GM18867 (cell line): ENCODE data around the gene NOX3.
A peak's percentile ranks its signal among the peaks of the same experiment; 100 is the strongest.

Source experiments
- ATAC-seq: cut with Tn5 transposase; IDR thresholded peaks from one replicate; pipeline ENCODE4 v1.9.1; 2021; ENCODE audit warnings: mild to moderate bottlenecking, moderate library complexity; ENCODE audit not compliant: unreplicated experiment

The NOX3 gene

DNA sequence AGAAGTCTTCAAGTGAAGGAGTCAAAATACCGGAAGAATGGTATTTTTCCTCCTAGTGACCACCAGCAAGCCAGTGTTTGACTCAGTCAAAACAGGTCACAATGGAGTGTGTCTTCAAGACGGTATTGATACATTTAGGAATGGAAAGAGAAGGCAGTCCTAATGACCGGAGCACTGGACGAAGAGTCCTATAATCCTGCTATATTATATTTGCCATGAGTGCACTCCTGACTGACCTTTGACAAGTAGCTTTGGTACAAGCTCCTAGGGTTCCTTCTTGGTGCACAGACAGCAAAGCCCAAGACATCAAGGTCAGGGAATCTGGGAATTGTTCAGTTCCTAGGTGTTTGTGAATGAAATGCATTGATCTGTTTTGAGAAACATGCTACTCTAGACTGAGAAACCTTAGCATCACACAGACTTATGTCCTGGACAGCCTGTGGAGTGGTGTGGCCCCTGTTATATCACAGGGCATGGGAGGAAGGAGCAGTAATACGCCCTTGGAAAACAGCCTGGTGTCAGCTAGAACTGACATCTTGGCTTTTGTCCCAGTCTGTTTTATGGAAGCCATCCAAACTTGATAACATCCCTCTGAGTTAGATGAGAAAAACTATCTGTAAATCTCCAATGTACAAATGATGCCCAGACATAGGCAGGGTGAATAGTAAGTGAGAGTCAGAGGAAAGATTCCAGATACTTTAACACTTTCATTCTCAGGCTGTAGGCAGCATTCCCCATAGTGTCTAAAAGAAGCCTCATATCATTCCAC lies 18.5 kb downstream of the NOX3 start:
- no peak for ATAC-seq

GRCh38 chr6:155434829-155435423 lies 20.7 kb downstream of the NOX3 start:
- no peak for ATAC-seq

GRCh38 chr6:155434096-155434495 lies 21.5 kb downstream of the NOX3 start:
- ATAC-seq, result no peak

- ATAC-seq, result no peak
These were observed 23.3 kb downstream of the NOX3 start for GRCh38 chr6:155432293-155432692.

DNA sequence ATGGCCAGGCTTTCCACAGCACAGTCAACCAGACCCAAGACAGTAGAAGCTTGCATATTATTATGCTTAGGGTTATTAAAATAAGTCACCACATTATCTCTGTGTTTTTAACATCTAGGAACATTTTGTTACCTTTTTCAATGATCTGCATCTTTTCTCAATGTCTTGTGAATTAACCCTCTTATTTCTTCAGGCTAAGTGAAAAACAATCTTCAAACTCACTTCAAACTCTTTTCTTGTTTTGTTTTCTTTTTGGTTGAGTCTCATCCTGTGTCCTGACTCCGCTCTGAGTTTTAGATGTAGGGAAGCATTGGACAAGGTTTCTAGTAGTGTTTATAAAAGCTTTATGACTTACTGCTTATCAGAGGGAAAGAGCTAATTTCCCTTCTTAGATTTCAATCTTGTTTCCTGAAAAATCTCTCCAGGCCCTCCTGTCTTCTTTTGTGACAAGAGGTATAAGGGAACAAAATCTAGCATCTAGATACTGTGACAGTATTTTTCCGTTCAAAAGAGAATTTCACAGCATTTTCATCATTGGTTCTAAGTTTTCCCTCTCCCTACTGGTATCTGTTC lies 26.2 kb downstream of the NOX3 start:
- no peak for ATAC-seq

DNA sequence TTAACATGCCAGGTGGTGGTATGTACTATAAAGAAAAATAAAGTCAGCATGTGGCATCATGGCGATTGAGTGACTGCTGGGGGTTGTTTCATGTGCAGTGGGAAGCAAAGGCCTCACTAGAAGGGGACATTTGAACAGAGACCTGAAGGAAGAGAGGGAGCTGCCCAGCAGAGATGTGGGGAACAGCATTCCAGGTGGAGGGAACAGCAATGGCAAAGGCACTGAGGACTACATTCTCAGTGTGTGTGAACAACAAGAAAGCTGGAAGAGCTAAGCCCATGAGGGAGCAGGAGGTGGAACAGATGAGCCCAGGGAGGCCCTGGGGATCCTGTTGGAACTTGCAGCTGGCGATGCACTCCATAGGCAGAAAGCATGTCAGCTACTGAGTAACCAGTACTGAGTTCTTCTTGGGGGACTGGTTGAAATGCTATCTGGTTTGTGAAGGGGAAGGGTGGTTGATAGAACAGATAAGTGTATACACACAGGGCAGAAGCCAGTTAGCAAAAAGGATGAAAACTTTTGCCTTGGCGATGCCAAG lies 29.2 kb downstream of the NOX3 start:
- no peak for ATAC-seq

DNA sequence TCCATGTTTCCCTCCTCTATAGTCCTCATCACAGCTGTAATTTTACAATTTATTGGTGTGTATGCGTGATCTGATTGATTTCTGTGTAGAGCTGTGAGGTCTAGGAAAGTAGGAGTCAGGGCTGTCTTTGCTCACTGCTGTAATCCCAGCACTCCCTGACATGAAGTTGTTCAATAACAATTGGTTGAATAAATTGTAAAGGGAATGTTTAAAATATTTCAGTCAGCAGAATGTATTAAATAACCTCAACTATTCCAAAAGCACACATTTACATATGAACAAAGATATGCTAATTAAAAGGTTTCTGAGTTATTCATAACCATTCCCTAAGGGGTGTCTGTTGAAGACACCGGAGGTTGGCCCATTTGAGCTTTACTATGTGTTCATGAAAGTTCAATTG lies 31.5 kb downstream of the NOX3 start:
- no peak for ATAC-seq

DNA sequence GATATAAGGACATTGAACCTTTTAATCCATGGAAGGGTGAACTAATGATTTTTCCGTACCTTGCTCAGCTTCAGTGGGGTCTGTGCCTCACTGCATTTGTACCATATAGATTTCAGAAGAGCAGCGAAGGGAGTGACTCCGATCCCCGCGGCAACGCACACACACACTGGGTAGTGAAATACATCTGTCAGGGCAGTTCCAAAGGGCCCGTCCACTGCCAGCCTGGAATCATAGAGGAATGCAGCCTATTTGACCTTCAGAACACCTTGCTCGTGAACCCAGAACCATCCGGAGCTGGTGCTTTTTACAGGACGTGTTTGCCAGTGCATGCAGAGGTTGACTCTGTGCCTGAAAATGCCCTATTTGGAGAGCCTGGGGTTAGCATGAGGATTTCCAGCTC lies 33.0 kb downstream of the NOX3 start:
- ATAC-seq, result no peak

DNA sequence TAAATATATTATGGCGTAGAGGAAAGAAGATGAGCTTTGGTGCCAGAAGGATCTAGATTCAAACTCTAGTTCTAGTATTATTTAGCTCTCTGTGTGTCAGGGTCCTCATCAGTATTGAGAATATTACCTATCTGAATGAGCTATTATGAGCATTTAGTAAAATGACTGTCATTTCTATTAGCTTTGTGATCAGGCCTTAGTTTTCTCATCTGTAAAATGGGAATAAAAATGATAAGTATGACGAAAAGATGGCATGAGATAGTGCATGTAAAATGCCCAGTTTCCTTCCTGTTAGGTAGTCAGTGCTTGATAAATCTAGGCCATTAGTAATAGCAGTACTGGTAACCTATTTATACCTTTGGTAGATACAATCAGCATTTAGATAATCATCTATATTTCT lies 35.1 kb downstream of the NOX3 start:
- no peak for ATAC-seq

DNA sequence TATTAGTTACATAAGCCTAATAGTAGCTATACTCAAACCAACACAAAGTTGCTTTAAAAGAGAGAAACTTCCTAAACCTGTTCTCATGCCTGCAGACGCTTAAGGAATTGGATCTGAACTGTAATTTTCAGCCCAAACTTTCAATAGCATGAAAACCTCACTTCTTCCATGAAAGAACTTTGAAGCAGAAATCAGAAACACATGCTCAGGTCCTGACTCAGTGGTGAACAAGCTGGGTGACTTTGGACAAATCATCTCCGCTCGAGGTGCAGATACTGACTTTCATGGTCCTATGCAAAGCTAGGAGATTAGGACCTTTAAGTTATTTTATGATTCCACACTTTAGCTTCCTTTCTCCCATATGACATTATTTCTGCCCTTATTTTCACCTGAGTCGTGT lies 36.5 kb downstream of the NOX3 start:
- ATAC-seq, result no peak

- ATAC-seq, result peak; percentile 62
These were observed 37.5 kb downstream of the NOX3 start for GRCh38 chr6:155418017-155418761.

DNA sequence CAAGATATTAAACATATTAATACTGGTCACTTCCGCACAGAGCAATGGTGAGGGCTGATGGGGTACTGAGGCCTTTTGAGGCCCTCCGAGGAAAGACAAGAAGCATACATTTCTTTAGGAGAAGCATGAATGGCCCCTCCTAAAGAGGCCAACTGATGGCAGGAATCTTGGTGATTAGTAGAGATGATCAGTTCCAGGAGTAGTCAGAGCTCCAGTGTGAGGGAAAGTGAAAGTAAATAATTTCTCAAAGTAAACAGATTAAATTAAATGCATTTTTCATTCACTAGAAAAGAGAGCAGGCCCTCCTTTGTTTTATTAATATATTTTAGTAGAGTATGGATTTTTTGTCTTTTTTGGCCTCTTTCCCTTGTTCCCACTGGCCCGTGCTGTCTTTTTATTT lies 38.2 kb downstream of the NOX3 start:
- ATAC-seq, result peak; percentile 22

GRCh38 chr6:155415953-155416352 lies 39.7 kb downstream of the NOX3 start:
- ATAC-seq, result no peak

DNA sequence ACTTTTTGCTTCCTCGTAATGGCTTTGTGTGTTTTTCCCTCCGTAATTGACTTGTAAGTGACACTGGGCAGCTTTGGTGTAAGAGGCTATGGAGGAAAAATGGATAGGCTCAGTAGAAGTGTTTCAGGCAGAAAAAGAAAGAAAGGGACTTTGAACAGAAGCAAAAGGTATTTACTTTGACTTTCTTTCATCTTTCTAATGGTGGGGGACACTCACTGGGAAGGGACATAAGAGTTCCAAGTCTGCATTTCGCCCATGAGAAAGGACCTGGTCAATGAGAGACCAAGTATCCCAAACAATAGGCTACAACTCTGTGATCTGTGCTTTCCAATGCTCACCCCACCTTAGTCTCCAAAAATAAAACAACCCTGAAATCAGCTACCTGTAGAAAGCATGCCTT lies 41.6 kb downstream of the NOX3 start:
- no peak for ATAC-seq

DNA sequence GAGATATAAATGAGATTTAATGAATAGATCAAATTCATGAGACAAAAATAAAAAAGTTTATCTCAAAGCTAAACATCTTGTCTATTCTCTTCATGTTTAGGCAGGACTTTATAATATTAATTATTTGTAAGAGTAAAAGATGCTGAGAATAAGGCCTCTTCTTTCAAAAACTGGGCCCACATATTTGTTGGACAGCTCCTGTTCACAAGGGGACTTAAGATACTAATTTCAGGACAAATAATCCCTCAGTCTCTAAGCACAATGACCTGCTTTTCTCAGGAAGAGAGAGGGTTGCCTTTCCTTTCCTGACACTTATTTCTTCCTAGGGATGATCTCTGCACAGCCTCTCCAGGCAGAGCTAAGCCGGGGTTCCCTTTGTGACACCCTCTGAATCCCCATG lies 43.3 kb downstream of the NOX3 start:
- ATAC-seq, result no peak

- no peak for ATAC-seq
These were observed 44.2 kb downstream of the NOX3 start for GRCh38 chr6:155411154-155412052.

GRCh38 chr6:155409391-155409790 lies 46.2 kb downstream of the NOX3 start:
- ATAC-seq, result no peak

DNA sequence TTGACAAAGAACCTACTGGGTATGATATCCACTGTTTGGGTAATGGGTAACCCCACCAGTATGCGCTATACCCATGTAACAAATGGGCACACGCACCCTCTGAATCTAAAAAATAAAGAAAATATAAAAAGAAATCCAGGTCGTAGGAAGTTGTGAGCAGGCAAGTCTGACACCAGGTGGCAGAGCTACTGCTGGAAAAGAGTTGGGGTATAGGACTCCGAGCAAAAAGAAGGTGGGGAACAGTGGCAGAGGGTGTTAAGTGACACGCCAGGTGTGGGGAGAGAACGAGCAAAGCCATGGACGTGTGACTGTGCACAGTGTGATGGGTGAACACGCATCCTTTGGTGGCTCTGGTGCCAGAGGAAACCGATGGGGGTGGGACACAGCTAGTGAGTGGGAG lies 46.7 kb downstream of the NOX3 start:
- no peak for ATAC-seq

GRCh38 chr6:155408231-155408630 lies 47.4 kb downstream of the NOX3 start:
- no peak for ATAC-seq

DNA sequence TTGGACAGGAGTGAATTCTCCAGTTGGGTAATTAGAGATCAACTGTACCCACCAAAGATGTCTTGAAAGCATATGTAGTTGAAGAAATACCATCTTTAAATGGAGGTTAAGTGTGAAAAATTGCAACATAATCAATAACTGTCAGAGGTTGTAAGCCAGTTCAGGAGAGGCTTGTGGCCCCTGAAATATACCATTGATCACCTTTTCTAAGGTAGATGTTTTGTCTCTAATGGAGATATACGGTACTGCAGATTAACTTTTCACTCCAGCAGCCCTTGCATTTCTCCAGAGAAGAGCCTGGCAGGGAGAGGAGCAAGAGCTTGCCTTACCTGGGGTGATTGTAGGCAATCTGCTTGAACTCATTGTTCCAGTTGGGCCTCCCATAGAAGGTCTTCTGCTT lies 48.8 kb downstream of the NOX3 start:
- no peak for ATAC-seq
